ENCODE data around the gene MORC3. TPM values are rescaled to one million over a fixed set of nuclear protein-coding genes. Genes with fewer than 3 reads are reported as not detected.

MORC3 gene
- total RNA-seq, 1 donor from 2014 or later = 68.7 TPM

DNA sequence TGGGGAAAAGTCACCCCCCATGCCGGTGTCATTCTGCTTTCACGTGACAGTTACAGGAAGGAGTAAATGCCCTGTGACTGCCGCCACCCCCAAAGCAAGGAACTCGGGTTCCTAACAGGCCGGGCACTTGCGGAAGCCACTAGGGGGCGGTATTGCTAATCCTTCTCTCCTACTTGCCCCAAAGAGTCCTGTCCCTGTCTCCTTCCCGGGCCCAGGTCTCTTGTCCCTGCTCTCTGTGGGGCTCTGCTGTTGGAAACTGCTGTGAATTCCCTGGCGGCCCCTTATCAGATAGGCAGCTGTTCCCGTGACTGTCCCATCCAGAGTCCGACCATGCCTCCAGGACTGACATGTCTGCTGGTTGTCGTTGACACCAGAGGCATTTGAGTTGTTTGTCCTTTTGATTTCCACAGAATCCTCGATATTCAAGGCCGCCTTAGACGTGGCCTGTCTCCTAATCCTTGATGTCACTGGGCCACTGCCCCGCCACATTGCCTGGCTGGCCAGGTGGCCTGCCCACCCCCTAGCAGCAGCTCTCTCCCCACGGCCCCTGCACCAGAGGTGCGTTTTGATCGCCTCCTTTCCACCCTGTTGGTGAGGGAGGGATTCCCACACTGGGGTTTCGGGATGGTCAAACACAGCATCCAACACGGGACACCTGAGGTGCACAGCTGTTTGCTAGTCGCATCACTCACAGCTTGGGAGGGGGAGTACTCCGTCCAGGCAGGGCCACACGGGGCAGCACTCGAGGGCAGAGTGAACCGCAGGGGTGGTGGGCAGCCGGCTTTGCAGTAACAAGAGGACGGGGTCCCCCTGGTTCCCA lies 102.5 kb downstream of the MORC3 start:
- H3K4me1 ChIP-seq = peaks cover 5% of the 10 kb centered on the region
- no peak overlapping the region for H3K9ac ChIP-seq
- no peak overlapping the region for H2AFZ ChIP-seq (replicated peaks)
- no peaks in the 10 kb centered on the region for H4K20me1 ChIP-seq (ENCODE audit: low read depth)
- peaks cover 12% of the 10 kb centered on the region for H3F3A ChIP-seq (ENCODE audit: low read depth)
- H3K27me3 Mint-ChIP-seq (ENCODE audit: insufficient read depth, low read depth) = no peaks in the 10 kb centered on the region
- H3K4me3 ChIP-seq = no peak overlapping the region
- H3K27me3 ChIP-seq = no peaks in the 10 kb centered on the region
- H3K4me3 Mint-ChIP-seq = no peak overlapping the region
- TF ChIP-seq, protein P1, sequence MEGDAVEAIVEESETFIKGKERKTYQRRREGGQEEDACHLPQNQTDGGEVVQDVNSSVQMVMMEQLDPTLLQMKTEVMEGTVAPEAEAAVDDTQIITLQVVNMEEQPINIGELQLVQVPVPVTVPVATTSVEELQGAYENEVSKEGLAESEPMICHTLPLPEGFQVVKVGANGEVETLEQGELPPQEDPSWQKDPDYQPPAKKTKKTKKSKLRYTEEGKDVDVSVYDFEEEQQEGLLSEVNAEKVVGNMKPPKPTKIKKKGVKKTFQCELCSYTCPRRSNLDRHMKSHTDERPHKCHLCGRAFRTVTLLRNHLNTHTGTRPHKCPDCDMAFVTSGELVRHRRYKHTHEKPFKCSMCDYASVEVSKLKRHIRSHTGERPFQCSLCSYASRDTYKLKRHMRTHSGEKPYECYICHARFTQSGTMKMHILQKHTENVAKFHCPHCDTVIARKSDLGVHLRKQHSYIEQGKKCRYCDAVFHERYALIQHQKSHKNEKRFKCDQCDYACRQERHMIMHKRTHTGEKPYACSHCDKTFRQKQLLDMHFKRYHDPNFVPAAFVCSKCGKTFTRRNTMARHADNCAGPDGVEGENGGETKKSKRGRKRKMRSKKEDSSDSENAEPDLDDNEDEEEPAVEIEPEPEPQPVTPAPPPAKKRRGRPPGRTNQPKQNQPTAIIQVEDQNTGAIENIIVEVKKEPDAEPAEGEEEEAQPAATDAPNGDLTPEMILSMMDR (IDR thresholded peaks at IDR 0.05) = peak; percentile 76
- no peak for TF ChIP-seq EZH2 (IDR thresholded peaks at IDR 0.05)
- H3K9me3 Mint-ChIP-seq = no peaks in the 10 kb centered on the region
- no peak overlapping the region for H3K27ac ChIP-seq
- H3K4me1 Mint-ChIP-seq = peaks cover 5% of the 10 kb centered on the region
- no peaks in the 10 kb centered on the region for H3K36me3 ChIP-seq
- no peaks in the 10 kb centered on the region for H3K79me2 ChIP-seq (ENCODE audit: low read depth)
- no peak overlapping the region for H3K27ac Mint-ChIP-seq
- peak; percentile 79 for DNase-seq (ENCODE audit: low spot score)
- H3K4me2 ChIP-seq = no peak overlapping the region
- H3K9me3 ChIP-seq (ENCODE audit: low read depth) = no peaks in the 10 kb centered on the region
- peaks cover 7% of the 10 kb centered on the region for H3K36me3 Mint-ChIP-seq

DNA sequence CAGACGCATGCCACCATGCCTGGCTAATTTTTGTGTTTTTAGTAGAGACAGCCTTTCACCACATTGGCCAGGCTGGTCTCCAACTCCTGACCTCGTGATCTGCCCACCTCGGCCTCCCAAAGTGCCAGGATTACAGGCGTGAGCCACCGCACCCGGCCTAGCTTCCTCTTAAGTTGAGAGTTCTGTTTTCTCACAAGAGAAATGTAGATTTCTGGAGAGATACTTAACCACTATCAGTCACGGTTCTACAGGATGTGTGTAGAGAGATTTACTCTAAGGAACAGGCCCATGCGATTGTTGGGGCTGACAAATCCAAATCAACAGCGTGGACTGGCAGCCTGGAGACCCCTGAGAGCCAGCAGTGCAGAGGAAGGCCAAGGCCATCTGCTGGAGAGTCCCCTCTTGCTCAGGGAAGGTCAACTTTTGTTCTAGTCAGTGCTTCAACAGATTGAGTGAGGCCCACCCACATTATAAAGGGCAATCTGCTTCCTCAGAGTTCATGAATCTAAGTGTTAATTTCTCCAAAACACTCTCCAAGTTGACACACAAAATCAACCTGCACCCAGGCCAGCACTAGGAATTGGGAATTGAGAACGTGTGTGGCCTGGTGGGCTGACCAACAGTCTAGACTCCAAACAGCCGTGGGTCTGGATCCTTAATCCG lies 103.9 kb downstream of the MORC3 start:
- H2AFZ ChIP-seq (replicated peaks) = no peak overlapping the region
- no peak overlapping the region for H3K4me3 Mint-ChIP-seq
- H3K27ac ChIP-seq = no peak overlapping the region
- H3K9me3 ChIP-seq (ENCODE audit: low read depth) = no peaks in the 10 kb centered on the region
- H3K27me3 Mint-ChIP-seq (ENCODE audit: insufficient read depth, low read depth) = no peaks in the 10 kb centered on the region
- TF ChIP-seq EZH2 (IDR thresholded peaks at IDR 0.05) = no peak
- H3F3A ChIP-seq (ENCODE audit: low read depth) = peaks cover 12% of the 10 kb centered on the region
- no peaks in the 10 kb centered on the region for H3K79me2 ChIP-seq (ENCODE audit: low read depth)
- peaks cover 11% of the 10 kb centered on the region for H3K4me1 Mint-ChIP-seq
- H3K27me3 ChIP-seq = no peaks in the 10 kb centered on the region
- H3K9me3 Mint-ChIP-seq = no peaks in the 10 kb centered on the region
- peaks cover 5% of the 10 kb centered on the region for H3K4me1 ChIP-seq
- no peak overlapping the region for H3K4me2 ChIP-seq
- H3K36me3 ChIP-seq = no peaks in the 10 kb centered on the region
- H3K9ac ChIP-seq = no peak overlapping the region
- no peak overlapping the region for H3K27ac Mint-ChIP-seq
- H3K4me3 ChIP-seq = no peak overlapping the region
- peaks cover 5% of the 10 kb centered on the region for H3K36me3 Mint-ChIP-seq
- DNase-seq (ENCODE audit: low spot score) = no peak
- H4K20me1 ChIP-seq (ENCODE audit: low read depth) = no peaks in the 10 kb centered on the region

DNA sequence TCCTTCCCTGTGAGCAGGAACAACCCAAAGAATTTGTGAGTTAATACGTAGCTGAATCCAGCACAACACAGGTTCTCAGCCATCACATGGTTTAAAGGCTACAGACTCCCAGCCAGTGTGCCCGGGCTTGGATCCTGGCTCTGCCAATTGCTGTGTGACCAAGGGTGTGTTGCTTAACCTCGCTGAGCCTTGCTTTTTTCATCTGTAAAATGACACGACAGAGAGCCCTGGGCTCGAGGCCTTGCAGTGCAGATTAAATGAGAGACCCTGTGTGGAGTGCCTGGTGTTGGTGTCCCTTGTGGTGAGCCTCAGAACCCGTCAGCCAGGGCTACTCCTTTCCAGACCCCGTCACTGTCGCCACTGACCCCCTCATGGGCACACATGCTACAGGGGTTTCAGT lies 104.6 kb downstream of the MORC3 start:
- no peak overlapping the region for H3K4me3 ChIP-seq
- Mint-ChIP-seq H3K9me3 (no peaks in the 10 kb centered on the region), H3K4me3 (no peak overlapping the region), H3K36me3 (peaks cover 4% of the 10 kb centered on the region), H3K4me1 (peaks cover 16% of the 10 kb centered on the region), H3K27me3 (ENCODE audit: insufficient read depth, low read depth) (no peaks in the 10 kb centered on the region), H3K27ac (no peak overlapping the region)
- no peaks in the 10 kb centered on the region for H4K20me1 ChIP-seq (ENCODE audit: low read depth)
- H3K27me3 ChIP-seq = no peaks in the 10 kb centered on the region
- H3K27ac ChIP-seq = no peak overlapping the region
- H3K36me3 ChIP-seq = no peaks in the 10 kb centered on the region
- TF ChIP-seq EZH2phosphoT487 (IDR thresholded peaks at IDR 0.05) (no peak), EZH2 (IDR thresholded peaks at IDR 0.05) (no peak)
- TF ChIP-seq, protein P1 (IDR thresholded peaks at IDR 0.05) = no peak
- H2AFZ ChIP-seq (replicated peaks) = no peak overlapping the region
- H3K4me1 ChIP-seq = peaks cover 5% of the 10 kb centered on the region
- H3K9me3 ChIP-seq (ENCODE audit: low read depth) = no peaks in the 10 kb centered on the region
- H3F3A ChIP-seq (ENCODE audit: low read depth) = peaks cover 10% of the 10 kb centered on the region
- DNase-seq (ENCODE audit: low spot score) = no peak
- no peak overlapping the region for H3K9ac ChIP-seq
- H3K4me2 ChIP-seq = no peak overlapping the region
- H3K79me2 ChIP-seq (ENCODE audit: low read depth) = no peaks in the 10 kb centered on the region

DNA sequence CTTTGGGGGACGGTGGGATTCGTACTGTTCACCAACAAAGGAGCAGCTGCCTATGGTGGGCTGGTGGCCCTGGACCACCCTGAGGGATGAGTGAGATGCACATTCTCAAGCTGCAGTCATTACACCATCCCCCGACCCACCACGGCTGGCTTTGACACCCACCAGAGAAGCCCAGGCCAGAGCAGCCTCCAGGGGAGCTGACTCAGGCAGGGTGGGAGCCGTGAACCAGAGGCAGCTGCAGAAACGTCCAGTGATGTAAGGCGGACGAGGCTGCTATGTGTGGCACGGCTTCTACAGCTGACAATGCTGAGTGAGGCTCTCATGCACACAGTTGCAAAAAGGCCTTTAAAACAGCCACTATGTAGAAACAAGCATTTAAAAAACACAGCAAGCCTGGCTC lies 105.3 kb downstream of the MORC3 start:
- peaks cover 4% of the 10 kb centered on the region for H3K36me3 Mint-ChIP-seq
- Histone ChIP-seq H3K4me2 (no peak overlapping the region), H3K27me3 (no peaks in the 10 kb centered on the region), H3F3A (ENCODE audit: low read depth) (peaks cover 11% of the 10 kb centered on the region), H3K79me2 (ENCODE audit: low read depth) (no peaks in the 10 kb centered on the region), H2AFZ (replicated peaks) (no peak overlapping the region), H3K4me3 (no peak overlapping the region), H3K27ac (no peak overlapping the region), H3K4me1 (peaks cover 5% of the 10 kb centered on the region), H3K36me3 (no peaks in the 10 kb centered on the region), H3K9ac (no peak overlapping the region), H4K20me1 (ENCODE audit: low read depth) (no peaks in the 10 kb centered on the region), H3K9me3 (ENCODE audit: low read depth) (no peaks in the 10 kb centered on the region)
- H3K27me3 Mint-ChIP-seq (ENCODE audit: insufficient read depth, low read depth) = no peaks in the 10 kb centered on the region
- peaks cover 22% of the 10 kb centered on the region for H3K4me1 Mint-ChIP-seq
- peak overlapping the region; percentile 83 for H3K27ac Mint-ChIP-seq
- TF ChIP-seq, protein P1 (IDR thresholded peaks at IDR 0.05) = no peak
- no peak for TF ChIP-seq EZH2phosphoT487 (IDR thresholded peaks at IDR 0.05)
- TF ChIP-seq EZH2 (IDR thresholded peaks at IDR 0.05) = no peak
- no peak for DNase-seq (ENCODE audit: low spot score)
- no peak overlapping the region for H3K4me3 Mint-ChIP-seq
- no peaks in the 10 kb centered on the region for H3K9me3 Mint-ChIP-seq

Measured in neural progenitor cell (in vitro differentiated cells).